ENCODE data around the gene VRK2.
A peak's percentile ranks its signal among the peaks of the same experiment; 100 is the strongest.
"Not testable (repeated sequence)": the region's sequence is repeated elsewhere in the genome, so short reads cannot be mapped to it uniquely, and the experiment has no call there.

VRK2 gene

DNA sequence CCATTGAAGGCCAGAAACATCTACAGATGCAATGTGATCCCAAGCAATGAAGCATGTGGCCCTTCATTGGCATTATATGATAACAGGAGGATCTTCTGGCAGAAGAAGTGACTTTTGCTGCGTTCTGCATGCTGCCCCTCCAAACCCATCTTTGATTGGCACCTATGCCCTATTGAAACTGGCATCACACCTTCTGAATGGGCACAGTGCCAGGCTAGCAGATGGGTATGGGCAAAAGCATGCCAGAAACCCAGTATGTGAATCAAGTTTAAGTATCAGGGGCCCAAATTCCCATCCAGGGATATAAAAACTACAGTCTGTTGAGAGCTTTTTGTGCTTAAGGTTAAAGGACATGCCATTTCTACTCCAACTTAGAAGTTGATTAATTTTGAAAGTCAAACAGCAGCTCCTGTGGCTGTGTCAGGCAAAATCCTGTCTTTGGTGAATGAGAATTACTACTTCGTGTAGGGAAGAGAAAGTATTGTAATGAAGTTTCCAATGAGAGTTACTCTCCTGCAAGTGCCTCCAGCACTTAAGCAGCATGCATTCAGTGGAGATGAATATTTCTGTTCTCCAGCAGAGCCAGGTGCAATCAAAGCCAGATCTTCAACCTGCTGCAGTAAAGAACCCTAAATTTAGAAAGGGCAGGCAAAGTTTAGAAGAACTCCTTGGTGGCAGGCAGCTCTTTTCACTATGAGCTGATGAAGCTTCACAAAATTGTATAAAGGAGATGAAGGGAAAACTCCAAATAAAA is 8.6 kb downstream of the VRK2 start:
- no peak for DNase-seq

DNA sequence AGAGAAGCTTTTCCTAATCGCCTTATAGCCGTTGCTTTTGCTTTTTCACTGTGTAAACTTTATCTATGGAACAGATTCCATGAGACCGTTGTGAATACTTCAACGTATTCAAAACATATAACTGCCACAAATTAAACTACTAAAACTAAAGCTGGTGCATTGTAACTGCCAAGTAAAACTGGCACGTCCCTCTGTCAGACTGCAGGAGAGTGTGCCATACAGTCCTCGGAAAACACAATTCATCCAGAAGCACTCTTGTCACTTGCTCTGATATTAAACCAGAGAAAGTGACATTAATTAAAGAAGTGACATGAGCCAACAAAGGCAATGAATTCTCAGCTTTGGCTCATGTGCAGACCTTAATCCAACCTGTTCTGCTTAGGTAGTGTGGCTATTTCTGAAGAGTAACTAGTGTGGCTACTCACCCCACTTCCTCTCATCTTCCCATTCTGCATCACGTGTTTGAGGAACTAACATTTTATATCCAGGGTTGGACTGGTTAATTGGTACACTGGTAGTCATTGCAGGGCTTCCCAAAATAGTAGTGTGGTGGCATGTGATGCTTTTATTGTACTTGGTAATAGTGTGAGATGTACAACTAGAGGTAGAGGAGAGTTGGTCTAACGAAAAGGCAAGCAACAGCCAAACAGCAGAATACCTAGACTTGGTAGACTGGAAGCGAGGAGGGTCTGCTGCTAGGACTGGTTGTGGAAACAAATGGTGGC is 9.7 kb downstream of the VRK2 start:
- DNase-seq = no peak

DNA sequence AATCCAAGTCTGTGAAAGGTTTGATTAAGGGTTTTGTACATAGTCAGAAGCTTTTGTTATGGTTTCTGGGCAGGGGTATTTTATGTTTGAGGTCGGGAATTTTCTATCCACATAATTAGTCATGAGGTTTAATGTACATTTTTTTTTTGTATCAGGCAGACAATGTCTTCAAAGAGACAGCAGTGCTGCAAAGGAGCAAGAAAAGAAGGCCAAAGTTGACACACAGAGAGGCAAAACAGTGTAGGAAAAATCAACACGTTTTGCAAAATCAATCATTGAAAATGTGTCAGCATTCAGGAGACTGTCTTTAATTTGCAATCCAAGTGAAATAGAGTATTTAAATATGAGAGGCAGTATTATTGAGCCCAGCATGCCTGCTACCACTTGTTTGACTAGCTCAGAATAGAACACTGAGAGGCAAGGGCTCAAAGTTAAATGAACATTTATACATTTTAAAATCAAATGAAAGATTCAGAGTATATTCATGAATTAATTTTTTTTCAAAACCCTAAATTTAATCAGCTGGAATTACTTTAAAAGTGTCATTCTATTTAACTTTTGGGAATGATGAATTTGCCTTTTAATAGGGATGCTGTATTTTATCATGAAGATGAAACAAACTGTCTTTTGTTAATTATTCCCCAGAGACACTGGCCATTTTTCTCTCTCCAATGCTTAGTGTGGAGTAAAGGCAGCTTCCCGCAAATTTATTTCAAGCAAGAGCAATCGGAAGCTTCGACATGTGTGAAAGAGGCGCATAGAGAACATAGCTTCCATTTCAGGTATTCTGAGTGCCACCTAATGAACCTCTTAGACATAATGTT is 11.3 kb downstream of the VRK2 start:
- no peak for DNase-seq

GRCh38 chr2:58063641-58064040 is 17.0 kb downstream of the VRK2 start:
- DNase-seq = no peak

DNA sequence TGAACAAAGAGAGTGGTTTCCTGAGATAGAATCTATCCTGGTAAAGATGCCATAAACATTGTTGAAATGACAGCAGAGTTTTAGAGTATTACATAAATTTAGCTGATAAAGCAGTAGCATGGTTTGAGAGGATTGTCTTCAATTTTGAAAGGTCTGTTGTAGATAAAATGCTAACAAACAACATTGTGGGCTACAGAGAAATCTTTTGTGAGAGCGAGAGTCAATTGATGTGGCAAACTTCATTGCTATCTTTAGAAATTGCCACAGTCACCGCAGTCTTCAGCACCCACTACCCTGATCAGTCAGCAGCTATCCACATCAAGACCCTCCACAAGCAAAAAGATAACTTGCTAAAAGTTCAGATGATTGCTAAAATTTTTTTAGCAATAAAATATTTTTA is 17.5 kb downstream of the VRK2 start:
- DNase-seq = peak; percentile 6

GRCh38 chr2:58065248-58065647 is 18.6 kb downstream of the VRK2 start:
- DNase-seq = no peak

- no peak for DNase-seq
Observed at GRCh38 chr2:58067001-58067400, 20.4 kb downstream of the VRK2 start.

DNA sequence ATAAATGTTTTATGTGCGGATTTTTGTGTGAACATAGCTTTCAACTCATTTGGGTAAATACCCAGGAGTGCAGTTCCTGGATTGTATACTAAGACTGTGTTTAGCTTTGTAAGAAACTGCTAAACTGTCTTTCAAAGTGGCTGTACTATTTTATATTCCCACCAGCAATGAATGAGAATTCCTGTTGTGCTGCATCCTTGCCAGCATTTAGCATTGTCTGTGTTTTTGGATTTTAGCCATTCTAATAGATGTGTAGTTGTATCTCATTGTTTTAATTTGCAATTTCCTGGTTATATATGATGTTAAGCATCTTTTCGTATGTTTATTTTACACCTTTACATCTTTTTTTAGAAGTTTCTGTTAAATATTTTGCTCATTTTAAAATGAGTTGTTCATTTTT is 24.2 kb downstream of the VRK2 start:
- no peak for DNase-seq

DNA sequence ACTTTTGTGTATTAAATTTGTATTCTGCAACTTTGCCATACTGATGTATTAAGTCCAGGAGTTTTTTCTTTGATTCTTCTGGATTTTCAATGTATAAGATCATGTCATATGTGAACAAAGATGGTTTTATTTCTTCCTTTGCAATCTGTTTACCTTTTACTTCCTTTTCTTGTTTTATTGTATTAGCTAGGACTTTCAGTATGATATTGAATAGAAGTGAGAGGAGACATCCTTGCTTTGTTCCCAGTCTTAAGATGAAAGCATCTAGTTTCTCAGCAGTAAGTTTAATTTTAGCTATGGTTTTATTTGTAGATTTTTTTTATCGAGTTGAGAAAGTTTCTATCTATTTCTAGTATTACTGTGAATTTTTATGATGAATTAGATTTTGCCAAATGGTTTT is 25.5 kb downstream of the VRK2 start:
- DNase-seq = no peak

- DNase-seq = no peak
Observed at GRCh38 chr2:58073008-58073407, 26.4 kb downstream of the VRK2 start.

DNA sequence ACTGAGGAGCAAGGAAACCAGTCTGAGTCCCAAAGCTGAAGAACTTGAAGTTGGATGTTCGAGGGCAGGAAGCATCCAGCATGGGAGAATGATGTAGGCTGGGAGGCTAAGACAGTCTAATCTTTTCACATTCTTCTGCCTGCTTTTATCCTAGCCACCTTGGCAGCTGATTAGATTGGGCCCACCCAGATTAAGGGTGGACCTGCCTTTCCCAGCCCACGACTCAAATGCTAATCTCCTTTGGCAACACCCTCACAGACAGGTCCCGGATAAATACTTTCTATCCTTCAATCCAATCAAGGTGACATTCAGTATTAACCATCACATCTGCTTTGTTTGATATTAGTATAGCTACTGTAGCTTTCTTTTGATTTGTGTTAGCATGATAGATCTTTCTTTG is 27.1 kb downstream of the VRK2 start:
- no peak for DNase-seq

DNA sequence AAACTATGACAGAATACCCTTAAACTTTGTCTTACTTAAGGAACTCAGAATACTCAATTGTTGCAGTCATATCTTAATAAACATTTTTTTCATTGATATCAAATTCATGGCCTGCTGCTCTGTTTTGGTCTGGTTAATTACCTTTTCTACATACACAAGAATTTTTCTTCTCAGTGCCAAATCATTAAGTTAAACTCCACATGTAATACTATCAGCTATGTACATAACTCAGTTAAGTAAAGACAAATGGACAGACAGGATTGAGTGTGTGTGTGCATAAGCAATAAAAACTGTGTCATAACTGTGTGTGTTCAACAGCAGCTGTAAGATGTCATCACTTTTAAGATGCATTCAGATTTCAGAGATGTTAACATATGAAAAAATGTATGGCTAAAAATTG is 34.4 kb downstream of the VRK2 start:
- no peak for DNase-seq

GRCh38 chr2:58089081-58089480 is 42.5 kb downstream of the VRK2 start:
- no peak for DNase-seq

DNA sequence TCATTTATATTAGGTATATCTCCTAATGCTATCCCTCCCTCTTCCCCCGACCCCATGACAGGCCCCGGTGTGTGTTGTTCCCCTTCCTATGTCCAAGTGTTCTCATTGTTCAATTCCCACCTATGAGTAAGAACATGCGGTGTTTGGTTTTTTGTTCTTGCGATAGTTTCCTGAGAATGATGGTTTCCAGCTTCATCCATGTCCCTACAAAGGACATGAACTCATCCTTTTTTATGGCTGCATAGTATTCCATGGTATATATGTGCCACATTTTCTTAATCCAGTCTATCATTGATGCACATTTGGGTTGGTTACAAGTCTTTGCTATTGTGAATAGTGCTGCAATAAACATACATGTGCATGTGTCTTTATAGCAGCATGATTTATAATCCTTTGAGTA is 46.2 kb downstream of the VRK2 start:
- not testable (repeated sequence) for DNase-seq

DNA sequence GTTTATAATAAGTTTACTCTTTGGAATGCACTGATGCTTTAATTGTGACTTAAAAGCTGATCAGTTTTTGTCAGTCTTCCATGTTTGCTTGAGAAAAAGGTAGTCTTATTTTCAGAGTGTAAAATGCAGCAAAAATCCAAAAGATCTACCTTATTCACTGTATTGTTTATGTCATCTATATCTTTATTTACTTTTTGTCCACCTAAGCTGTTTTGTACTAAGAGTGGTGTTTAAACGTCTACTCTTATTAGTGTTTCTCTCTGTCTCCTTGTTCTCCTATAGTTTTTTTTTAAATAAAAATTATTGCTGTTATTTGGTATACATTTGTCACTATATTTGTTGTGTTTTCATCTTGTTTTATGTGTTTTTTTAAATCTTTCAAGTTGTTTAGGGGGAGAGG is 50.4 kb downstream of the VRK2 start:
- no peak for DNase-seq

DNA sequence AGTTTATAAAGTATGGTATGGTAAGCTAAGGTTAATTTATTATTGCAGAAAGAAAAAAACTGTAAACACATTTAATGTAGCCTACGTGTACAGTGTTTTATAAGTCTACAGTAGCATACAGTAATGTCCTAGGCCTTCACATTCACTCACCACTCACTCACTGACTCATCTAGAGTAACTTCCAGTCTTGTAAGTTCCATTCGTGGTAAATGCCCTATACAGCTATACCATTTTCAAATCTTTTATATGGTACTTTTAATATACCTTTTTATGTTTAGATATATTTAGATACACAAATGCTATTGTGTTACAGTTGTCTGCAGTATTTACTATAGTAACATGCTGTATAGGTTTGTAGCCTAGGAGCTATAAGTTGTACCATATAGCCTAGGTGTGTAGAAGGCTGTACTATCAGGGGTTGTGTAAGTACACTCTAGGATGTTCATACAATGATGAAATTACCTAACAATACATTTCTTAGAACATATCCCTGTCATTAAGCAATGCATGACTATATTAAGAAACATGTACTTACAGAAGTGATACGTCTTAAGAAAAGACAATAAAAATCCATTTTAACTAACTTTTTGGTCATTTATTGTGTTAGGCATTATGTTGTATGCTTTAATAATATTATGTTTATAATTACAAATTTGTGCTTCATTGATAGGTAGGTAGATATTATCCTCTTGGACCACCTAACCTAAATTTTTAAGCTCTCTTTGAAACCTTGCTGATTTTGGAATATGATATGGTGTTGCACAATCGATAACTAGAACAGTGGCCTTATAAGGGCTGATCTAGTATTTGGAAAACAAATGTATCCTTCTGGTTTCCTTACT is 51.9 kb downstream of the VRK2 start:
- DNase-seq = no peak

GRCh38 chr2:58099096-58099769 is 52.6 kb downstream of the VRK2 start:
- no peak for DNase-seq

DNA sequence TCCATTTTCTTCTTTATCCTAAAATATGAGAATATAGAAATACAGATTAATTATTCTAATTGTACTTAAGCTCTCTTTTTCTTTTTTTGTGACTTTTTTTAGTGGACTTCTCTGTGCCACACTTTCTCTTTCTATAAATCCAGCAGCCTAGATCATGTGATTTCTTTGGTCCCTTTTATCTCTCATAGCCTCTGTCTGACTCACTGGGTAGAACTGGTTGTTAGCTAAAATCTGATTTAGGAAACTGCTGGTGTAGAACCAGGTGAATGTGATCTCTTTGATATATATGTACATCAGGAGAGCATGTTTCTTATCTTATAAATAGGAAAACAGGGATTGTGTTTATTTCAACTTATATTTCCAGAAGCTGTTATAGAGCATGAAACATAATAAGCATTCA is 54.9 kb downstream of the VRK2 start:
- DNase-seq = no peak

DNA sequence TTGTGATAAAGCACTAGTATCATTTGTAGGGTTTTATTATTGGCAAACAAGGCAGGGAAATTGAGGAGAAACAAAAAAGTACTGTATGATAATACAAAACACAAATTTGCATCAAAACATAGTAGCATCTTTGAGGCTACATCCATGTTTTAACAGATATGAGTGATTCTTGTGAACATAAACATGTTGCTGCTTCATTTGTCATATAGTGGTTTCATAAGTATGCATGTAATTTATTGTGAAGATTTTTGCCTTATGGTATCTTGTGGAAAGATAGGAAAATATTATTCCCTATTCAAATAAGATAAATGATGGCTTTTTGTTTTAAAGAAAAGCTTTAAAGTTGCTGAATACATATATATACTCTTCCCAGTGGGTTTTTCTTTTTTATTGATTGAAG is 60.3 kb downstream of the VRK2 start:
- no peak for DNase-seq

DNA sequence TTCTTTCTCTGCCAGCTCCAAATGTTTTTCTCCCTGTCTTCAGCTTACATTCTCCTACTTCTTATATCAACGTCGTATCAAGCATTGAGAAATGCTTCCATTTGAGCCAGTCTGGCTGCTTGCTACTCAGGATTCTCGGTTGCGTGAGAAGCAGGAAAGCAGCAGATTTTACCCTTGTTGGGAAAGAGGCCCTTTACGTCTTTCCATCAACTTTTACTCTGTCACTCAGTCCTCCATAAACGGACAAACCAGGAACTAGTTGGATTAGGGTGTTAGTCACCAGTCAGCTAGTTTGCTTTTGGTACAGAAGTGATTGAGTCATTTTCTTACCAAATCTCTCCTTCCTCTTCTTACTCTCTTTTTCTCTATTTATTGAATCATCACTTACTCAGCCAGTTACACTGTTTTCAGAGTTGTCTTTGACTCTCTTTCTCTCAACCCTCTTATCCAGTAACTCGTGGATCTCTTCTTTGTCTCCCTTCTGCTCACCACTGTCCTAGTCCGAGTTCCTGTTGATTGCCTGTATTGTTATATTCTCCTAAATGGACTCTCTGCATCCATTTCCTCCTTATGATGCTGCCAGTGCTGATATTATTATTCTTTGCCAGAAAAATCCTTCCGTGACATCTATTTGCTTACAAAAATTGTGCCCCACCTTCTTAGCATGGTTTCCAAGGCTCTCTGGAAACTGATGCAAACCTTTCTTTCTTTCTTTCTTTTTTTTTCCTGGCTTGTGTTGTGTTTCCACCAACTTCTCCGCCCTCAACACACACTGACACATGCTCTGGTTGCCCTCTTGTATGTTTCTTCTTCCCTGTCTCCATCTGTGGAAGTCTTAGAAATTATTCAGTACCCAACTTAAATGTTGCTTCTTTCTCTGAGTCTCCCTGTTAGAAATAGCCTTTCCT is 61.5 kb downstream of the VRK2 start:
- peak; percentile 43 for DNase-seq

DNA sequence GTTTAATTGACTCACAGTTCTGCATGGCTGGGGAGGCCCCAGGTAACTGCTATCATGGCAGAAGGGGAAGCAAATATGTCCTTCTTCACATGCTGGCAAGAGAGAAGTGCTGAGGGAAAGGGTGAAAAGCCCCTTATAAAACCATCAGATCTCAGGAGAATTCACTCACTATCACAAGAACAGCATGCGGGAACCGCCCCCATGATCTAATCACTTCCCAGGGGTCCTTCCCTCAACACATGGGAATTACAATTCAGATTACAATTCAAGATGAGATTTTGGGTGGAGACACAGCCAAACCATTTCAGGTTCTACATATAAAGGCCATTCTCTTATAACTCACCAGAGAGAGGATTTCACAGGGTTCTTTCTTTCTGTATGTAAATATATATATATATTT is 62.9 kb downstream of the VRK2 start:
- DNase-seq = no peak
